ENCODE data around the gene MAP7.

Gene MAP7

GRCh38 chr6:136566007-136566487, 15.8 kb upstream of the MAP7 start:
- no peak for DNase-seq (ENCODE audit: low read depth in 2 of 2, low spot score in 1 of 2)

DNA sequence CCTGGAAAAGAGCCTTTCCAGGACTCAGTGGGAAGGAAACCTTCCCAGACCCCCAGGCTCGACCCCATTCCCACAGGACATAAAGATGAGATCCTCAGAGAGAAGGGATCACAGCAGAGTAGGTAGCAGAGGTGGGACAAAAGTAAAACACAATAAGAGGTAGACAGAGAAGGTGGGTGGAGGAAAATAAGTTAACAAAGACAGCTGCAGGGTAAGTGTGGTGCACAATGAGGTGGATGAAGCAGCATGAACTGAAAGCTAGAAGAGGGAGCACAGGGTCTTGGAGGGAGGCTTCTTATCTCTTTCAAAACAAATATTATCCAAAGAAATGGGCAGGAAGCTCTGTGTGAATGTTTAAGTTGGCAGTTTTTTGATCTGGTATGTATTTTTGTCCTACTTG, 14.0 kb upstream of the MAP7 start:
- DNase-seq (ENCODE audit: low read depth in 2 of 2, low spot score in 1 of 2): no peak

DNA sequence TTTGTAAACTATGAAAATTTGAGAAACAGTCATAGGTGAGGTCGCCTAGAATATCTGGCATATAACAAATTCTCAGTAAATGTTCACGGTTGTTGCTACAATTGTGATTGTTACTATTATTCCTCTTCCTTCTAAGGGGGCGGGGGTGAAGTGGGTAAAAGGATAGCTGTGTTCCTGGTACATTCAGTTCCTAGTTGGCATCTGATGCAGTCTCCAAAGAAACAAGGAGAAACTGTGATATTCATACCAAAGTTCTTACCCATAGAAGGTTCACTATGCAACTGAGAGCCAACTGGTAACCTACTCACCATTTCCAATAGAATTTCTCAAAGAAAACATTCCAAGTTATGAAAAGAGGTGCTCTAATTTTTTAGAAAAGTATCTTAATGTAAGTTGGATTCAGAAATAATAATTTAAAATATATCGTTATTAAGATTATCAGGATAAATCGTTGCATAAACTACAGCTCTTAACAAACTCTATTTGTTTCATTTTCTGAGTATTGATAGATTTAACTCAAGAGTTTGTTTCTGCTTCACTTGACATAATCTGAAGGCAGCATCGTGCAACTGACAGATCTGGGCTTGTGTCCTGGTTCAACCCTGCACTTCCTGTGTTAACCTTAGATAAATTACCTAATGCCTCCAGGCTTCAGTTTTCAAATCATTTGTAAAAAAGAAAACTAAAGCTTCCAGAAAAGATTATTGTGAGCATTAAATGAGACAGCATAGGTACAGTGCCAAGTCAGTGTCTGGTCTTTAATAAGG, 13.3 kb upstream of the MAP7 start:
- no peak for DNase-seq (ENCODE audit: low read depth in 2 of 2, low spot score in 1 of 2)

DNA sequence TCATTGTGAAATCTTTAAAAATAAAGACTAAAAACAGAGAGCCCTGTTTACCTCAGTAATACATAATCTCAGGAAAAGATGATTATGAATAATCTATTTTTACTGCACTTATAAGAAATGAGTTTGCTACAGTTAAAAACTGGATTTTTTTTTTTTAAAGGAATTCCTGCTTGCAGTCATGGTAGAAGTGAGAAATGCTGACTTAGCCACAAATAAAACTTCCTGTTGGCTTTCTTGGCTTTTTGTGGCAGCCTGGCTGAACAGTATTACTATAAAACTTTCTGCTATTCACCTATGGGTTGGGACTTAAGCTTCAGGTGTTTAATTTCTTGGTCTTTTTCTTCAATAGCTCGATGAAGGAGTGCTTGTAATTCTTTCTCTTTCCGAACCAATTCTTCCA, 12.0 kb upstream of the MAP7 start:
- DNase-seq (ENCODE audit: low read depth in 2 of 2, low spot score in 1 of 2): no peak

DNA sequence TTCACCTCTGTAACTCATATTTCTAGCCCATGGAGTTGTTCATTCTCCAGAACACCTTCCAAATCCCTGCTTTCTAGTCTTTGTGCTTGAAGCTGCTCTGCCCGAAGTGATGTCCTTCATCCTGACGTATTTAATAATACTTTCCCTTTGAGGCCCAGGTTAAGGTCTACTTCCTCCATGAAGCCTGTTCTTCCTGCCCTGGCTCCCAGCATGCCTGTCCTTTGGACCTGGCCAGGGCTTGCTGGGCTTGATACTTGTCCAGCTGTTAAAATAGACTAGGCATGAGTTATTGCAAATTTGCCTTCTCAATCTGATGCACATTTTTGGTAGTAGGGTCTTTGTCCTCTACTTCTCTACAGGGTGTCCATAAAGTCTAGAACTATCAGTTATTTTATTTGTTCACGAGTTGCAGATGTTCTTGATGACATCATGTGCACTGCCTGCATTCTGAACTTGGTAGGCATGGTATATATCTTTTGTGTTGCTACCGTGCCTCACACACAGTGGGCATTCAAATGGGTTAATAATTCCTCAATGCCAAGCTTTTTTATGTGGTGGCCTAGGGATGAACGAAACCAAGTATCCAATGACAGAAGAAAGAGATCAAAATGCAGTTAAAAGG, 3.1 kb upstream of the MAP7 start:
- DNase-seq (ENCODE audit: low read depth in 2 of 2, low spot score in 1 of 2): no peak

DNA sequence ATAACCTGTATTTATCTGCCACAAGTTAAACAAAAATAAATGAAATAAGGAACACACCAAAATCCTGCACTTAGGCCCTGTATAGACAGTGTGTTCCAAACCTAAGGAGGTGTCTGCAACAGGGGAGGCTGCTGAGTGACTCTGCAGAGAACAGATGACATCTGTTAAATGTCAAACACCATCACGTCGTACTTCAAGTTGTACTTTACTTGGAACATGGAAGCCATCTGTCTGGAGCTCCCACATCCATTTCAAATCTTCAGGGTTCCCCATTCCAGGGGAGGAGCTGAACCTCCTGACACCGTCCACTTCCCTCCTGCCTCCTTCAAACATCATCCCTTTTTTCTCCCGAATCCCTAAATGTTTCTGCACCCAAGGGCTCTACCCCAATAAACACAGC, 1.8 kb upstream of the MAP7 start:
- no peak for DNase-seq (ENCODE audit: low read depth in 2 of 2, low spot score in 1 of 2)

GRCh38 chr6:136551103-136551502, 881 bp upstream of the MAP7 start:
- DNase-seq (ENCODE audit: low read depth in 2 of 2, low spot score in 1 of 2): no peak

GRCh38 chr6:136550045-136550329, 235 bp downstream of the MAP7 start:
- no peak for DNase-seq (ENCODE audit: low read depth in 2 of 2, low spot score in 1 of 2)

DNA sequence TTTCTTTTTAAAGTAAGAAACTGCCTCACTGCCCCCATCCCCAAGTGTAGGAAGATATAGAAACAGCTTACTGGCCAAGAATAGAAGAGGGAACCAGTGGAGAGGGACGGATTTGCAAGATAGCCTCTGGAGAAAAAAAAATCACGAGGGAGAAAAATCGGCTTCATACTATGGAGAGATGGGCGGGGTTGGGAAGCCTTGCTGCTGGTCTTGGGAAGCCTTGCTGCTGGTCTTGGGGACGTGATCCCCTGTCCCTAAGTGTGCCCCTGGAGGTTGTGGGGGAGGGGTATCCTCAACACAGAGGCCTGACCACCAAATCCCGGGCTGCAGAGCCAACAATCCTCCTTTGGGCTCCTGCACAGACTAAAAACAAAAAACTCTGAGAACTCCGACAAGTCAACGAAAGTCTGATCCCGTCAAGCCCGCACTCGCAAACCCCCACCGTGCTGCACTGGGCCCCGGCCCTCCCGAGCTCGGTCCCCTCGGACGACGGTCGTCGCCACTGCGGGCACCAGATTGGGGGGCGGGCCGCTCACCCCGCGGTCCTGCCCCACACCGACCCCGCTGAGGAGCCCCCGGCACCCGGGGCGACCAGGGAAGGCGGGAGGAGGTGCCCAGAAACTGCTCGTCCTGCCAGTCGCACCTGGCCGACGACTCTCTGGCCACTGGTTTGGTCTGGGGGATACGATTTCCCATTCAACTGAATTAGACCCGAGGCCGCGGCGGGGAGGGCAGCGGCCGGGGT, 750 bp downstream of the MAP7 start:
- no peak for DNase-seq (ENCODE audit: low read depth in 2 of 2, low spot score in 1 of 2)

GRCh38 chr6:136548582-136549299, 1.5 kb downstream of the MAP7 start:
- no peak for DNase-seq (ENCODE audit: low read depth in 2 of 2, low spot score in 1 of 2)

- DNase-seq (ENCODE audit: low read depth in 2 of 2, low spot score in 1 of 2): no peak
These were observed 2.4 kb downstream of the MAP7 start for GRCh38 chr6:136547871-136548270.

DNA sequence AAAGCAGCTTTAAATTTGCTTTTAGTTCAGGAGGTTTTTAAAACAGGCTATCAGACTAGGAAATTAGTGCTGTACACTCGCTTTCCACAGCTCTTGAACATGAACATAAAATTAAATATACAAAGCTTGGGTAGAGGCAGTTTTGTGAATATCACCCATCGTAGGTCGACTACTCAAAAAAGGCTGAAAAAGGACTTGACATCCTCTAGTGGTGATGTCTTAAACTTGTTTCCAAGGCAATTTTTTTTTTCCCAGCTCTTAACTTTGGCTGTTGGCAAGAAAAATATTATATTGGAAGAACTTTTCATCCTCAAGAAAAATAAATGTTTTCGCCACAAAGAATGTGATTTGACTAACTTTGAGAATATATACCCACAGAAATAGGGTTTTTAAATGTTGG, 2.9 kb downstream of the MAP7 start:
- no peak for DNase-seq (ENCODE audit: low read depth in 2 of 2, low spot score in 1 of 2)

- no peak for DNase-seq (ENCODE audit: low read depth in 2 of 2, low spot score in 1 of 2)
These were observed 3.9 kb downstream of the MAP7 start for GRCh38 chr6:136546331-136546730.

DNA sequence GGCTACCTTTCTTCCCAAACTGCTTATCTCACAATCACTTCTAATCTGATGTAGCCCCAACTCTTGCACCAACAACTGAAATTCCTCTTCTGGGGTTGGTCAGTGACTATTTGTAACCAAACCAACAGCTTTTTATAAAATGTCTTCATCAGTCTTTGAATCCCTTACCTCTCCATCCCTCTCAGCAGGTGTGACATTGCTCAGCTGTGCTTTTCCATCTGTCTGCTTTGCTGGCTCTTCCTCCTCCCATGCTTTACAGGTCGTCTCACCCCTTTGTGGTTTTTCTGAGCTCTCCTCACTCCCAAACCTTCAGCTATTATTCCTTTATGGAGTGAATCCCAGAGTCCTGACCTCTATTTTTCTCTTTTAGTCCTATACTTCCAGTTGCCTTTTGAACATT, 5.9 kb downstream of the MAP7 start:
- no peak for DNase-seq (ENCODE audit: low read depth in 2 of 2, low spot score in 1 of 2)

DNA sequence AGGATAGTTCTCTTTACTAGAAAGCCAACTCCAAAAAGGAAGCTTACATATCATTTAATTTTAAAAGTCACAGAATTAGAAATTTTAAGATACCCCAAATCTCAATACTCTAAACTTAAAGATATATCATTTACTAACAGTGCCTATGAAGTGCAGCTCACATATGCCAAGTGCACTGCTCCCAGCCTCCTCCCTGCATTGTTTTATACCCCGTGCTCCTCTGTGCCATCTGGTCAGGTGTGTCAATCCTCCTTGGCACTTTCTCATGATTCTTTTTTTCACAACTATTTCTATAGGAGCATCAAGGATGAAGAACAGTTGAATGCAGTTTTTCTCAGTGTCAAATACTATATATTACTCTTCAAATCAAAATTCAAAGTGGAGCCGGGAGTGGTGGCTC, 8.8 kb downstream of the MAP7 start:
- no peak for DNase-seq (ENCODE audit: low read depth in 2 of 2, low spot score in 1 of 2)

GRCh38 chr6:136539967-136540652, 10.1 kb downstream of the MAP7 start:
- no peak for DNase-seq (ENCODE audit: low read depth in 2 of 2, low spot score in 1 of 2)

- DNase-seq (ENCODE audit: low read depth in 2 of 2, low spot score in 1 of 2): no peak
These were observed 11.4 kb downstream of the MAP7 start for GRCh38 chr6:136538836-136539235.

GRCh38 chr6:136535880-136536650, 14.2 kb downstream of the MAP7 start:
- DNase-seq (ENCODE audit: low read depth in 2 of 2, low spot score in 1 of 2): no peak

GRCh38 chr6:136535017-136535765, 15.0 kb downstream of the MAP7 start:
- no peak for DNase-seq (ENCODE audit: low read depth in 2 of 2, low spot score in 1 of 2)

DNA sequence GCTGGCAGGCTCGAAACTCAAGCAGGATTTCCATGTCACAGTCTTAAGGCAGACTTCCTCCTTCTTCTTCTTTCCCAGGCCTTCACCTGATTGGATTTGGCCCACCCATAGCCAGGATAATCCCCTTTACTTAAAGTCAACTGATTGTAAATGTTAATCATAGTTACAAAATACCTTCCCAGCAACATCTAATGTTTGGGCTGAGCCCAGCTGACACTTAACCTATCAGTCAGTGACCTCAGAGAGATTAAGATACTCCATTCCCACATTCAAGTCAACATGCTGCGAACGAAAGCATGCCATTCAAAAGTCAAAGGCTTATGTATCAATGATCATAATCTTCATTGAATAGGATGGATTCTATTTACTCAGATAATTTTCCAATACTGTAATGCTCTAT, 16.0 kb downstream of the MAP7 start:
- no peak for DNase-seq (ENCODE audit: low read depth in 2 of 2, low spot score in 1 of 2)

Measured in stimulated activated CD8-positive, alpha-beta memory T cell treated with anti-CD3 and anti-CD28 coated beads, Interleukin-4, amount 100 ng/mL, for 1 hour (primary cell).